ENCODE data around the gene ZMYND8.
"Not testable (repeated sequence)": the region's sequence is repeated elsewhere in the genome, so short reads cannot be mapped to it uniquely, and the experiment has no call there.

The ZMYND8 gene

DNA sequence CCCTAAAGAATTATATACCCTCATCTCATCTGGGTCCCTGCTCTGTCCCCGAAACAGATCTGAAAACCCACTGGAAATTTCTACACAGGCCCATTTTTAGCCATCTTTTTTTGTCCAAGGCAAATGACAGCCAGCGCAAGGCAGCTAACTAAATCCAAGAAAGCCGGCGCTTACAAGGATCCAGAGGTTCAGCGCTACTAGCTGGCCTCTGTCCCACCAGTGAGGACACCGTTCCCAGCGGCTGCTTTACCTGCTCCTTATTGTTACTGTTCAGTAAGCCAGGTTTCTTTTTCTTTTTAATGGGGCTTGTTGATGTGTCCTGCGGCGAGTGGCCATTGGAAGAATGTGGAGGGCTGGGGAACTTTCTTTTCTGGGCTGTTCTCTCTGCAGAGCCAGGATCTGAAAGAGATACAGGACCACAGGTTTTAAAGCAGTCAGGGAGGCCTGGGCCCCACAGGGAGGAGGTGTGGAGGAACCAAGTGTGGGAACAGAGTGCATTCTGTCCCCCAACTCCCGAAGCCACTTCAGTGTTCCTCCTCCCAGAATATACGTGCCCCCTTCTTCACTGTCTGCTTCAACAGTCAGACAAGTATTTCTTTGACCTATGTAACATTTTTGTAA lies 46.6 kb downstream of the ZMYND8 start:
- DNase-seq = no peak

DNA sequence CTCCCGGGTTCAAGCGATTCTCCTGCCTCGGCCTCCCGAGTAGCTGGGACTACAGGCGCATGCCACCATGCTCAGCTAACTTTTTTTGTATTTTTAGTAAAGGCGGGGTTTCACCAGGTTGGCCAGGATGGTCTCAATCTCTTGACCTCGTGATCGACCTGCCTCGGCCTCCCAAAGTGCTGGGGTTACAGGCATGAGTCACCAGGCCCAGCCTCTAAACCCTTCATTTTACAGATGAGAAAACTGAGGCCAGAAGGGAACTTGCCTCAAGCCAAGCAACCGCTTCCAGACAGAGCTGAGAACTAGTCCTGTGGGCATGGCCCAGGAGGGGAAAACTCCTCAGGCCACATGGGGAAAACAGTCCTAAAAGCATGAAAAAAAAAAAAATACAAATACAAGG lies 47.1 kb downstream of the ZMYND8 start:
- no peak for DNase-seq

DNA sequence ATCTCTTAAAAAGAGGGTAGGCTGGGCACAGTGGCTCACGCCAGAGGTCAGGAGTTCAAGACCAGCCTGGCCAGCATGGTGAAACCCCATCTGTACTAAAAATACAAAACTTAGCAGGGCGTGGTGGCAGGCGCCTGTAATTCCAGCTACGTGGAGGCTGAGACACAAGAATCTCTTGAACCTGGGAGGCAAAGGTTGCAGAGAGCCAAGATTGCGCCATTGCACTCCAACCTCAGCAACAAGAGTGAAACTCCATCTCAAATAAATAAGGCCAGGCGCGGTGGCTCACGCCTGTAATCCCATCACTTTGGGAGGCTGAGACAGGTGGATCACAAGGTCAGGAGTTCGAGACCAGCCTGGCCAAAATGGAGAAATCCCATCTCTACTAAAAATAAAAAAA lies 48.9 kb downstream of the ZMYND8 start:
- DNase-seq = not testable (repeated sequence)

DNA sequence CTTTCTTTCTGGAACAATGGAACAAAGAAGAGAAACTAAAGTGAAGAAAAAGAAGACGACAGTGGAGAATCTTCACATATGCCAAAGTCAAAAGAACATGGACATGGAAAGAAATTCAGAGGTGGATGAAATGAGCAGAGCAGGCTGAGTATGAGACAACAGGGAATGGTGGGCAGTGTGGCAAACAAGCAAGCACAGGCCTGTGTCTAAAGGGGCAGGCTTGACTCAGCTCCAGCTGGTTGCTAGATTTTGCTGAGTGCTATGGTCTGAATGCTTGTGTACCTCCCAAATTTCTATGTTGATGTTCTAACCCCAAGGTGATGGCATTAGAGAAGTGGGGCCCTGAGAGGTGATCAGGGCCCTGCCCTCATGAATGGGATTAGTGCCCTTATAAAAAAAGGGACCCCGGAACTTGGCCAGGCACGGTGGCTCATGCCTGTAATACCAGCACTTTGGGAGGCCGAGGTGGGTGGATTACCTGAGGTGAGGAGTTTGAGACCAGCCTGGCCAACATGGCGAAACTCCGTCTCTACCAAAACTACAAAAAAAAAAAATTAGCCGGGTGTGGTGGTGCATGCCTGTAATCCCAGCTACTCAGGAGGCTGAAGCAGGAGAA lies 49.6 kb downstream of the ZMYND8 start:
- DNase-seq = no peak

DNA sequence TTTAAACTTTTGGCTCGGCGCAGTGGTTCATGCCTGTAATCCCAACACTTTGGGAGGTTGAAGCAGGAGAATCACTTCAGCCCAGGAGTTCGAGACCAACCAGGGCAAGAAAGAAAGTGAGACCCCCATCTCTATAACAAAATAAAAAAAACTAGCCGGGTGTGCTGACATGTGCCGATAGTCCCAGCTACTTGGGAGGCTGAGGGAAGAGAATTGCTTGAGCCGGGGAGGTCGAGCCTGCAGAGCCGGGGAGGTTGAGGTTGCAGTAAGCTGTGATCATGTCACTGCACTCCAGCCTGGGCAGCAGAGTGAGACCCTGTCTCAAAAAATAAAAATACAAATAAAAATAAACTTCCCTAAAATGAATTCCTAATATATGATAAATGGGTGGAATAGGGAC lies 50.4 kb downstream of the ZMYND8 start:
- no peak for DNase-seq

DNA sequence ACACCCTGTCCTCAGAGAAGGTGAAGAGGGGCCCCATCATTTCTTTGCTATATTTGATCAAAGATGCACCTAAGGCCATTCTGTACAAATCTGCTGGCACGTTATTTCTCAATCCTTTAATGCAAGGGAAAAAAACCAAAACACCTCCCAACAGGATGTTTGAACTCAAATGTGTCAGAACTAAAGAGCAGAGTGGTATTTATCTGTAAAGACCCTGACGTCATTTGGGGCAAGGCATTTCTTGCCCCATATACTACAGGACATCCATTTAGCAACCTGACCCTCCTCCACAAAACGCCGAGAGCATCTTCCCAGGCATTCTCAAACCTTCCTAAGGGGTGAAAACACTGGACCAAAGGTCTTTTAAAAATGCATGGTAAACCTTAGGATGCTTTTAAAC lies 50.8 kb downstream of the ZMYND8 start:
- DNase-seq = no peak

DNA sequence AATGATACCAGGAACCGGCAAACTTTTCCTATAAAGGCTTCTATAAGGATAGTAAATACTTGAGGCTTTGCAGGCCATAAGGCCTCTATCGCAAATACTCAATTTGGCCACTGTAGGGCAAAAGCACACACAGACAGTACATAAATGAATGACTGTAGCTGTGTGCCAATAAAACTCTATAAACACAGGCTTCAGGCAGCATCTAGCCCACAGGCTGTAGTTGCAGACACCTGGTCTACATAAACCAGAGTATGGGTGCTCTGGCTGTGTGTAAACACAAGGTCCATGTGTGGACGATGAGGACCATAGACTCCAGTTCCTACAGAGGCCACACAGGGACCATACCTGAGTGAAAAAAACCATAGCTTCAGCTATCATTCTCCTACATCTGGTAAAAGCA lies 52.2 kb downstream of the ZMYND8 start:
- DNase-seq = no peak

DNA sequence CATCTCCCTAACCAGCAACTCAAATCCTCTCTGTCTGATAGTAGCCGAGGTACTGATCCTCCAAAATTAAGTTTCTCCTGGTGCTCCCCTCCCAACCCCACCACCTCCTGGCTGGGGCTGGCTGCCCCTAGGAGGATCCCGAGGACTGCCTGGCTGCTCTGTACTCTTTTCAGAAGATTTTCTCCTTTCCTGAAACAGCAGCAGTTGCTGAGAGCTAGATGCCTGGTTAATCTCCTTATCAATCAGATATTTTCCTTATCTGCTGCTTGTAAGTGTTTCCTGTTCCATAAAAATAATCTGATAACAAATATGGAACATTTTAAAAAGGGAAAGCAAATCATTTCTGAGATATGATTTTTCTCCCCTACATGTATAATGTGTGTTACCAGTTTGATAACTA lies 52.8 kb downstream of the ZMYND8 start:
- DNase-seq = no peak

DNA sequence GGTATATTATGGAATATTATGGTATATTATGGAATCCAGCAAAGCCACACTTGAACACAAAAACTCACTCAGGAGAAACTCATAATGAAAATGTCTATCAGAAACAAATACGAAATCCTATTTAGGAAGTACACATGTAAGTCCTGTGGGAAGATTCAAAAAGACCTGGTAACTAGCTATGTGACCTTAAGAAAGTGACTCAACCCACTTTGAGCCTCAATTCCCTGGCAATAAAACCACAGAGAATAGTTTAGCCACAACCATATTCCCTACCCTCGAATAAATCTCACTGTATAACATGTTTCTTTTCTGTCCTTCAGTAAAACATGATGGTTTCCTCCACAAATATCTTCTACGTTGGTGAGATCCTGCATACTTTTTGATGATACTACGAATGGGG lies 56.4 kb downstream of the ZMYND8 start:
- DNase-seq = no peak

DNA sequence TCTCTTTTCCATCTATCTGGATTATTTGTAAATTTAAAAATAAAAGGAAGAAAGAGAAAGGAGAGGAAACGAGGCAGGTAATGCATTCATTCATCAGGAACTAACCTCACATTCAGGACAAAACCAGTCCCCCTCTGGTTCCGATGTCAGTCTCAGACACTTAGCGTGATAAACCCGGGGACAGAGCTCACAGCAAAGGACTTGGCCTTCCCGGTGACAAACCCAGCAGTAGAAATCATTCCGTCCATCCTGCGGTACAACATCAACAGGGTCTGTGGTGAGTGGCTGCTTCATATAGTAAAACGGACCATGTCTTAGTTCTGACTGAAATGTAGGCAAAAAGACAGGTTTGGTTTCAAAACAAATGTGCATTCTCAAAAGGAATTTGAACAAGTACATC lies 57.9 kb downstream of the ZMYND8 start:
- DNase-seq = no peak

DNA sequence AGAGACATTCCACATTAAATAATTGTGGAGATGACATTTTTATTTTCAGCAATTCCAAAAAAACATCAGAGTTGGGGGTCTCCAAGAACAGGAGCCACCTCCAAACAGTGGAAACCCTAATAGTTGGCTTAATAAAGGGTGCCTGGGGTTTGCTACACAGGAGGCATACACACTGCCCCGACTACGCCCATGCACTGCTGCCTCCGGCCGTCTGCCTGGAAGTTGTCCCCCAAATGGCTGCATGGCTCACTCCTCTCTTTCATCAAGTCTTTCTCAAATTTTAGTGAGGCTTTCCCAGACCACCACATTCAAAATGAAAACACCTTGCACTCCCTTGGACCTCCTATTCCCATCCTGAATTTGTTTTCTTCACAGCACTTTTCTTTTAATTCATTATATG lies 58.8 kb downstream of the ZMYND8 start:
- no peak for DNase-seq

DNA sequence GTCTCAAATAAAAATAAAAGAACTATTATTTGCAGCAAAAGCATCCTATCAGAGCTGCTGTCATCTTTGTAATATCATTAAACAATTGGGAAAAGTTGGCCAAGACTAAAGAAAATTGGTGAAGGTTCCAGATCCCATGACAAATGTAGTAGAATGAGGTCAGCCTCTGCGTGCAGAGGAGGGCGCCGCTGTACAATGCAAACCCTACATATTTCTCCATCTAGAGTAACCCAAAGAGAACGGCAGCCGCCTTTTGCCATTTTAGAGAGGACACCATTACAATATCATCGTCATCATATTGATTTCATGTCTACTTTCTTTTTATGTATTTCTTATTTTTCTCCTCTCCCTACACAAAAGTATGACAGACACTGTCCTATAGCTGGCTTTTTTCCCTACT lies 59.5 kb downstream of the ZMYND8 start:
- DNase-seq = no peak

DNA sequence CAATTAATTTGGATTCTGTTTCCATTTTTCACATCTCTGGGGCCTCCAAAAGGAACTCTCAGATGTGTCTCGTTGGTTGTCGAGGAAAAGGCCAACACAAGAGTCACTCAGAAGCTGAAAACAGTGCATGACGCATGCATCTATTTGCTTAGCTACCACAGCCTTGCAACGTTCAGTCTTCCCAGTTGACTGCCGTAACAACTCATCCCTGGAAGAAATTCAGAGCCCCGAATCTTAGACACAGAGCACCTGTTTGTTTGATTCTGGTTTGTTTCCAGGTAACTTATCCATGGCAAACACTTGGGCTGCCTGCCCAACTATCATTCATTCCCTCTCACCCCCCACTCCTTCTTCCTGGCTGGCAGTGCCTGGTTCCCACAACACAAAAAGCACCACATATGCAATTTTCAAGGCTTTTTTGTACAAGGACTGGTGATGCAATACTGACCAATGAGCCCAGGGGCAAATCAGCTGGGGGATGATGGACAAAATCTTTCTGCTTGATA lies 60.5 kb downstream of the ZMYND8 start:
- DNase-seq = no peak

DNA sequence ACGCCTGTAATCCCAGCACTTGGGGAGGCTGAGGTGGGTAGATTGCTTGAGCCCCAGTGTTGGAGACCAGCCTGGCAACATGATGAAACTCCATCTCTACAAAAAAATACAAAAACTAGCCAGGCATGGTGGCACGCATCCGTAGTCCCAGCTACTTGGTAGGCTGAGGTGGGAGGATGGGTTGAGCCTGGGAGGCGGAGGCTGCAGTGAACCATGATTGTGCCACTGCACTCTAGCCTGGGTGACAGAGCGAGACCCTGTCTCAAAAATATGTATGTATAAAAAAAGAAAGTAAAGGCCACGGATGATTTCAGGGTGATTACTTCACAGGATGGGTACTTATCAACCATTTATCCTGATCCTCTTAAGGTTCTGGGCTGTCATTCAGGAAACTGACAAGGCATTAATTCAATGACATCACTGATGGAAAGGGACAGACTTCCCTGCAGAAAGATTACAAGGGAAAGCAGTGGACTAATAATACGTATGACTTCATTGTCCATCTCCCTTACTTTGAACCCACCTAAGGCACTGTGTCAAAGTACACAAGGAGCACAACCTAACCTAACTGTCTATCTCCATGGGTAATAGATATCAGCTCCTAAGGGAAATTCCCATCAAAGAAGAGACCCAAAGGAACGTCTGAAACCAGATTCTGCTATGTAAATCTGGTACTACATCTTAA lies 61.2 kb downstream of the ZMYND8 start:
- DNase-seq = no peak

DNA sequence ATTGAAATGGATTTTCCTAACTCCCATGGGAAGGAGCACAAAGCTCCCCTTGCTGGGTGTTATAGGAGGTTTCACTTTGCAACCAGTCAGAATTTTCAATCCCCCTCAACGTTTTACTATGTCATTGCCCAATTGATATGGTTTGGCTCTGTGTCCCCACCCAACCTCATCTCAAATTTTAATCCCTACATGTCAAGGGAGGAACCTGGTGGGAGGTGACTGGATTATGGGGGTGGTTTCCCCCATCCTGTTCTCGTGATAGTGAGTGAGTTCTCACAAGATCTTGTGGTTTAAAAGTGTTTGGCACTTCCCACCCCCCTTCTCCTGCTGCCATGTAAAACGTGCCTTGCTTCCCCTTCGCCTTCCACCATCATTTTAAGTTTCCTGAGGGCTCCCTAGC lies 62.9 kb downstream of the ZMYND8 start:
- no peak for DNase-seq

DNA sequence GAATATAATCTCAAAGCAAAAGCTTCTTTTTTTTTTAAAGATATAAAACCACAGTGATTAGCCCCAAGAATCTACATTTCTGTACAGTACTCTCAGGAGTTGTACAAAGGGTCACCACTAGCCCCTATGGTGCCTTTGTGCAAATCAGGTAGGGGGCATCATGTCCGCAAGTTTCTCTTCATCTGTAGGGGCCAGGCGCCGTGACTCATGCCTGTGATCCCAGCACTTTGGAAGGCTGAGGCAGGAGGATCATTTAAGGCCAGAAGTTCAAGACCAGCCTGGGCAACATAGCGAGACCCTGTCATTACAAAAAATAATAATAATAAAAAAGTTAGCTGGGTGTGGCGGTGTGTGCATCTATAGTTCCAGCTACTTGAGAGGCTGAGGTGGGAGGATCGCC lies 63.9 kb downstream of the ZMYND8 start:
- DNase-seq = no peak

DNA sequence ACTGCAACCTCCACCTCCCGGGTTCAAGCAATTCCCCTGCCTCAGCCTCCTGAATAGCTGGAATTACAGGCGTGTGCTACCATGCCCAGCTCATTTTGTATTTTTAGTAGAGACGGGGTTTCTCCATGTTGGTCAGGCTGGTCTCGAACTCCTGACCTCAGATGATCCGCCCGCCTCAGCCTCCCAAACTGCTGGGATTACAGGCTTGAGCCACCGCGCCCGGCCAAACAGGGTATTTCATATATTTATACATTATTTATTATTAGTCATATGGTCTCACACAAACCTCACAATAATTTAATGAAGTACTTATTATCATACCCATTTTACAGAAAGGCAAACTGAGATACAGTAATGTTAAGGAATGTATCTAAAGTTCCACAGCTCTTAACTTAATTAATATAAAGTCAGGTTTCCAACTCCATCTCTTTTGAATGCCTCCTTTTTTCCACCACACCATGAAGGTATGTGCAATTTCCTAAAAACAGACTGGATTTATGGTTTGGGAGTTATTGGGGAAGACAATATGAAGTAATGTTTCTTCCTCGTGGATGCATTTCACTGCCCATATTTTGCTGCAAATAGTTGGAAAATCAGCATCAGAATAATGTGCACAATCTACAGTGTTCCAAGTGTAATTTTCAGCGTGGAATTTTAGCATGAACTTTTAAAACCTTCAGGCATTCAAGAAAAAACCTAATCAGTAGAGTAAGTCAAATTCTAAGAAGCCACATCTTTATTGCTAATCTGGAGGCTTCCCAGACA lies 65.7 kb downstream of the ZMYND8 start:
- no peak for DNase-seq

DNA sequence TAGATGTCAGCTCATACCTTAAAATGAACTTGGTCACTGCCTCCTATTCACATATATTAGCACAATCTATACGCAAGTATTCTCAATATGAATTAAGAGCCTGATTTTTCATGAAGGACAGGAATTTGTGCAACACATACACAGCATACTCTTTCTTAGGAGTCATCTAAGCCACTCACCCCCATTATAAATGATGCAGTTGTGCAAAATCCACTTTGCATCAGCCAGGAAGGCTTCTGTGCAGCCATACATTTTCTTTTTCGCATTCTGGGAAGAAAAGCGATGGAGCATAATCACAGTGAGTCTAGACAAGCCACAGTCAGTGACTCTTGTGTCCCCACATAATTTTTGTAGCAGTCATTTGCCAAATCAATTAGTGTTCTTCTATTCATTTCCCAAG lies 66.5 kb downstream of the ZMYND8 start:
- DNase-seq = no peak

DNA sequence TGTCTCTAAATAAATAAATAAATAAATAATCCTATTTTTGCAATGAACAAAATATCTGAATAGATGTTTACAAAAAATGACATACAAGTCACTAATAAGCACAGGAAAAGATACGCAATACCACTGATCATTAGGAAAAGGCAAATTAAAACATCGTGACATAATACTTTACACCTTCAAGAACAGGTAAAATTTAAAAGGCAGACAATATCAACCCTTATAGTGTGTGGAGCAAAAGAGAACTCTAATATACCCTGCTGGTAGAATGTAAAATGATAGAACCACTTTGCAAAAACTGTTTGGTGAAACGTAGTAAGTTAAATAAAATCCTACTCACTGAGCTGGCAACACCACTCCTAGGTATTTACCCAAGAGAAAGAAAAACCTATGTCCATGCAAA lies 67.4 kb downstream of the ZMYND8 start:
- DNase-seq = no peak

DNA sequence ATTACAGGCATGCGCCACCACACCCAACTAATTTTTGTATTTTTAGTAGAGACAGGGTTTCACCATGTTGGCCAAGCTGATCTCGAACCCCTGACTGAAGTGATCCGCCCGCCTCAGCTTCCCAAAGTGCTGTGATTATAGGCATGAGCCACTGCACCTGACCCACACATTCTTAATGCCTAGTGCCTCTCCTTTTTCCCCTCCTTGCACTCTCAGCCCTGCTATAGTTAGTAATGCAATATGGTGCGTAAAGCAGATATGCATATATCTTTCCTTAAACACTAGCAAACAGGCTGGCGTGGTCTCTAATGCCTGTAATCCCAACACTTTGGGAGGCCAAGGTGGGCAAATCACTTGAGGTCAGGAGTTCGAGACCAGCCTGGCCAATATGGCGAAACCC lies 68.0 kb downstream of the ZMYND8 start:
- not testable (repeated sequence) for DNase-seq

DNA sequence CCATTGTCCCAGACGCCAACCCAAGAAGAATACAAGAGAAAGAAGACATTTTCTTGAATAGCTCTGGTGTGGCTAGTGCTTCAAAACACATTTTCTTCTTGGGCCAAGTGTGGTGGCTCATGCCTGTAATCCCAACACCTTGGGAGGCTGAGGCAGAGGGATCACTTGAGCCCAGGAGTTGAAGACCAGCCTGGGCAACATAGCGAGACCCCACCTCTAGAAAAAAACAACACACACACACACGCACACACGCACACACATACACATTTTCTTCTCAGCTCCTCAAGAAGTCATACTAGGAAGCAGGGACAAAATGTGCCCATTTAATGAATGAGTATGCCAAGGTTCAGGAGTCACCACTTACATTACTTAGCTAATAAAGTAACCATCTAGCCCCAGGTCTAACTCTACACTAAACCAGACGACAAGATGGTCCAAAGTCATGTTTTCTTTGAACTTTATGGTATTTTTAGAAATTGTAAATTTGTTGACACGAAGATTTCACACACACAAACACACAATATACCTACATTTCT lies 68.8 kb downstream of the ZMYND8 start:
- no peak for DNase-seq

DNA sequence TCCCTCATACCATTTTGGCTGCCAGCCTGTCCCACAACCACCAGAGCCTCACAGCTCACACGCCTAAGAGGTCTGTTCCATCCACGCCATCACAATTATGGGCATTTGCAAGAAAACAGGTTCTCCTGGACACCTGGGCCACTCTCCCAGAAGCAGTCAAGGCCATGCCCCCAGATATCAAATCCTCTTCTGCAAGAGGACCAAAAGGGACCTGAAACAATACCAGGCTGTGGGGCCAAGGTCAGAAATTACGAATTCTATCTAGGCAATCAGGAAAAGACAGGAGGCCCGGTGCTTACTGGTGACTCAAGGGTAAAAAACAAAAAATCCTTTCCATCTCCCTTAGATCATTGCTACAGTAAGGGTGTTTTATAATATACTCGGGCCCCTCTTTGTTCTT lies 69.8 kb downstream of the ZMYND8 start:
- no peak for DNase-seq

DNA sequence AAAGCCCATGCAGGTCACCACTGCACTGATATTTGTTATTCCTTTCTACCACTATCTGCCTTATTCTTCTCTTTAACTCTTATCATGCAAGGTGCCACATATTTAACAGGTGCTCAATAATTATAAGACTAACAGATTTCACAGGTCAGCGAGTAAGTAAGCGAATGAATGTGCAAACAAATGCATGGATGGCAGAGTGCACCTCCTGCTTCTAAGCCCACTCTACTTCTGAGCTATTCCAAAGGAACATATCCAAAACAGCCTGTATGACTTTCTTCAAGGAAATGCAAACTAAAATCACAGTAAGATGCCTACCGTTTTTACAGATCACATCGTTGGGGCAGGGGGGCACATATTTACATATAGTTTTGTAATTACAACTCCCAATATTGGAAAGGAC lies 71.3 kb downstream of the ZMYND8 start:
- no peak for DNase-seq

DNA sequence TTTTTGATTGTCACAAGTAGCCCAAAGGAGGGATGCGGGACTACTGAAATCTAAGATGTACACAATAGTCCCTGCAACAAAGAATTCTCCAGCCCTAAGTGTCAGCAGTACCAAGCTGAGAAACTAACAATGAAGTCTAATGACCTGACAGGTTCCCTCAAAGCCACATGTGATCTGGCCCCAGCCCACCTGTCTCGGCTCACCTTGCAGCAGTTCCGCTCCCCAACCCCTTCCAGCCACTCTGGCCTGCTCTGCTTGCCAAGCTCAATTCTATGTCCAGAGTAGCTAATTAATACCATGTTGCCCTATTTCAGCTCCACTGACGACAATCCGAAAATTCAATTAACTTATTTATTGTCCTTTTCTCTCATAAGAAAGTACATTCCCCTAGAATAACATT lies 72.1 kb downstream of the ZMYND8 start:
- DNase-seq = no peak
